Keratinocyte (primary cell): ENCODE measurements around the gene NCKAP5.

ENCODE experiments used
- EZH2 ChIP-seq: IDR thresholded peaks from one replicate; pipeline ENCODE4 v1.6.1; 2012; ENCODE audit warnings: inconsistent platforms, mild to moderate bottlenecking, low read length, moderate library complexity
- TF ChIP-seq, protein P1 (sequence below), 3 experiments: IDR thresholded peaks in 1 of 3; conservative IDR thresholded peaks in 1 of 3; optimal IDR thresholded peaks in 1 of 3; 2 replicates in 2 of 3; 3 replicates in 1 of 3; pipeline versions ENCODE3 to v1.5.1; 2011; ENCODE audit warnings: low read length in 3 of 3, mild to moderate bottlenecking in 3 of 3, moderate library complexity in 2 of 3, control low read depth in 1 of 3, inconsistent platforms in 1 of 3; ENCODE audit not compliant: insufficient read depth in 2 of 3; ENCODE audit errors: extremely low read depth in 1 of 3

DNA sequence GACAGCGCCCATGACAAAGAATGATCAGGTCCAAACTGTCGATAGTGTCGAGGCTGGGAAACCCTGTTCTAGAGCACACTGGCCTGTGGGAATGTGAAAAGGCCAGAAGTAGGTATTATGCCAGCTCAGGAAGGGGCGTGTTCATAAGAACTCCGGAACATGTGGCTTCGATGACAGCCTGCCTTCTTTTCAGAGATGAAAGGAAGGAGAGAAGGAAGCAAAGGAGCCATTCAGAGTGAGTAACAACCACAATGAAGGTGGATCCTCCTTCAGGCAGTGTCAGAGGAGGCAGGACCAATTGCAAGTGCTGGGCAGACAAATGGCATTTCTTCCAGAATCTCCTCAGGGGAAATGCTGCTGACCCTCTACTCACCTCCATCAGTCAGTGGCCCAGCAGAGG is 58.5 kb downstream of the NCKAP5 start:
- TF ChIP-seq, protein P1, sequence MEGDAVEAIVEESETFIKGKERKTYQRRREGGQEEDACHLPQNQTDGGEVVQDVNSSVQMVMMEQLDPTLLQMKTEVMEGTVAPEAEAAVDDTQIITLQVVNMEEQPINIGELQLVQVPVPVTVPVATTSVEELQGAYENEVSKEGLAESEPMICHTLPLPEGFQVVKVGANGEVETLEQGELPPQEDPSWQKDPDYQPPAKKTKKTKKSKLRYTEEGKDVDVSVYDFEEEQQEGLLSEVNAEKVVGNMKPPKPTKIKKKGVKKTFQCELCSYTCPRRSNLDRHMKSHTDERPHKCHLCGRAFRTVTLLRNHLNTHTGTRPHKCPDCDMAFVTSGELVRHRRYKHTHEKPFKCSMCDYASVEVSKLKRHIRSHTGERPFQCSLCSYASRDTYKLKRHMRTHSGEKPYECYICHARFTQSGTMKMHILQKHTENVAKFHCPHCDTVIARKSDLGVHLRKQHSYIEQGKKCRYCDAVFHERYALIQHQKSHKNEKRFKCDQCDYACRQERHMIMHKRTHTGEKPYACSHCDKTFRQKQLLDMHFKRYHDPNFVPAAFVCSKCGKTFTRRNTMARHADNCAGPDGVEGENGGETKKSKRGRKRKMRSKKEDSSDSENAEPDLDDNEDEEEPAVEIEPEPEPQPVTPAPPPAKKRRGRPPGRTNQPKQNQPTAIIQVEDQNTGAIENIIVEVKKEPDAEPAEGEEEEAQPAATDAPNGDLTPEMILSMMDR (optimal IDR thresholded peaks at IDR 0.05 in 1 of 3, IDR thresholded peaks at IDR 0.05 in 1 of 3, conservative IDR thresholded peaks at IDR 0.05 in 1 of 3; ENCODE audit: extremely low read depth in 1 of 3, insufficient read depth in 2 of 3, low read length in 3 of 3), result peak in 1 of 3 experiments; percentile 12
- no peak for TF ChIP-seq EZH2
